Naive thymus-derived CD4-positive, alpha-beta T cell (primary cell): Measurements from ENCODE around the gene AKIRIN1. TPM values are rescaled to one million over a fixed set of nuclear protein-coding genes. Genes with fewer than 3 reads are reported as not detected.
"Not testable (repeated sequence)": the region's sequence is repeated elsewhere in the genome, so short reads cannot be mapped to it uniquely, and the experiment has no call there.

Source experiments
- ATAC-seq: fragments of 150-1000 bp; cut with Tn5 transposase; 2 replicates; pipeline ENCODE4 v1.10.0; 2021; ENCODE audit warnings: mild to moderate bottlenecking, moderate library complexity
- CTCF ChIA-PET: fragments of 350-600 bp; sonication (Branson Sonifier 250); formaldehyde crosslinking; loops from one replicate; lab custom pipeline; 2021; ENCODE audit warnings: antibody characterized with exemption; lab: Charles Lee
- POLR2A ChIA-PET: fragments of 350-600 bp; sonication (Branson Sonifier 250); formaldehyde crosslinking; loops from one replicate; lab custom pipeline; 2021; ENCODE audit warnings: antibody characterized with exemption, inconsistent platforms; lab: Charles Lee
- DNase-seq, 9 donors: peaks; one replicate each; pipeline versions ENCODE4 v3.0.0 to v3.0.0-alpha.2; 2020 to 2022; ENCODE audit warnings: mixed read lengths in 1 of 9
- H3K27ac ChIP-seq: one replicate; pipeline ENCODE4 v1.7.0; 2013; ENCODE audit warnings: mild to moderate bottlenecking, low read depth, low read length, moderate library complexity
- H3K27me3 ChIP-seq, 2 donors: one replicate each; pipeline ENCODE4 v1.7.0; 2013; ENCODE audit warnings: low read length in 2 of 2, mild to moderate bottlenecking in 2 of 2, moderate library complexity in 2 of 2; ENCODE audit not compliant: control insufficient read depth in 2 of 2, insufficient read depth in 2 of 2
- H3K36me3 ChIP-seq, 3 experiments: 1 replicate in 2 of 3; 2 replicates in 1 of 3; pipeline ENCODE4 v1.7.0; 2013; ENCODE audit warnings: low read length in 3 of 3, mild to moderate bottlenecking in 3 of 3, moderate library complexity in 1 of 3; ENCODE audit not compliant: insufficient read depth in 3 of 3, control insufficient read depth in 2 of 3
- H3K4me1 ChIP-seq, 2 donors: one replicate each; pipeline ENCODE4 v1.7.0; 2013; ENCODE audit warnings: low read length in 2 of 2, mild to moderate bottlenecking in 2 of 2, moderate library complexity in 1 of 2; ENCODE audit not compliant: control insufficient read depth in 2 of 2, insufficient read depth in 2 of 2
- H3K4me3 ChIP-seq: 2 replicates; pipeline ENCODE4 v1.7.0; 2013; ENCODE audit warnings: mild to moderate bottlenecking, low read length
- H3K9me3 ChIP-seq, 3 experiments: 1 replicate in 2 of 3; 2 replicates in 1 of 3; pipeline ENCODE4 v1.7.0; 2013; ENCODE audit warnings: low read length in 3 of 3; ENCODE audit not compliant: control insufficient read depth in 2 of 3
- H3K27ac Mint-ChIP-seq, 9 donors: one replicate each; pipeline ENCODE4 v1.8.0; 2020 to 2022; ENCODE audit warnings: mixed read lengths in 9 of 9, mild to moderate bottlenecking in 8 of 9, moderate library complexity in 5 of 9, inconsistent platforms in 2 of 9
- H3K27me3 Mint-ChIP-seq, 5 donors: one replicate each; pipeline ENCODE4 v1.8.0; 2021 to 2022; ENCODE audit warnings: mixed read lengths in 5 of 5, mild to moderate bottlenecking in 1 of 5
- H3K36me3 Mint-ChIP-seq, 5 donors: one replicate each; pipeline ENCODE4 v1.8.0; 2020 to 2022; ENCODE audit warnings: mixed read lengths in 5 of 5, mild to moderate bottlenecking in 3 of 5, inconsistent platforms in 1 of 5
- H3K4me1 Mint-ChIP-seq, 7 donors: one replicate each; pipeline ENCODE4 v1.8.0; 2020 to 2022; ENCODE audit warnings: mixed read lengths in 7 of 7, mild to moderate bottlenecking in 3 of 7, inconsistent platforms in 1 of 7
- H3K4me3 Mint-ChIP-seq, 10 donors: one replicate each; pipeline ENCODE4 v1.8.0; 2020 to 2022; ENCODE audit warnings: mild to moderate bottlenecking in 10 of 10, mixed read lengths in 10 of 10, moderate library complexity in 6 of 10, inconsistent platforms in 2 of 10
- H3K9me3 Mint-ChIP-seq, 11 donors: one replicate each; pipeline ENCODE4 v1.8.0; 2020 to 2022; ENCODE audit warnings: mixed read lengths in 11 of 11, mild to moderate bottlenecking in 4 of 11, inconsistent platforms in 1 of 11, moderate library complexity in 1 of 11
- intact Hi-C, 2 donors: fragments of 100-400 bp; cut with micrococcal nuclease; formaldehyde crosslinking; loops; one replicate each; pipeline ENCODE4 v1.15.1; 2023
- polyA plus RNA-seq, 2 donors: library from polyadenylated mRNA; unstranded; fragments of 300-500 nt; fragmentation: Illumina TruSeq; gene quantifications; one replicate each; pipeline ENCODE4 v1.2.3, GENCODE V29; 2021
- total RNA-seq, 6 experiments: library from RNA in 5 of 6; stranded (reverse) in 5 of 6; gene quantifications; 1 replicate in 5 of 6; 2 replicates in 1 of 6; pipeline ENCODE4 v1.2.3 and lab custom pipeline; 2021 to 2026

AKIRIN1 gene
- total and polyA plus RNA-seq, 7 experiments from 2014 or later: 63.7 to 103 (median 74.2) TPM

DNA sequence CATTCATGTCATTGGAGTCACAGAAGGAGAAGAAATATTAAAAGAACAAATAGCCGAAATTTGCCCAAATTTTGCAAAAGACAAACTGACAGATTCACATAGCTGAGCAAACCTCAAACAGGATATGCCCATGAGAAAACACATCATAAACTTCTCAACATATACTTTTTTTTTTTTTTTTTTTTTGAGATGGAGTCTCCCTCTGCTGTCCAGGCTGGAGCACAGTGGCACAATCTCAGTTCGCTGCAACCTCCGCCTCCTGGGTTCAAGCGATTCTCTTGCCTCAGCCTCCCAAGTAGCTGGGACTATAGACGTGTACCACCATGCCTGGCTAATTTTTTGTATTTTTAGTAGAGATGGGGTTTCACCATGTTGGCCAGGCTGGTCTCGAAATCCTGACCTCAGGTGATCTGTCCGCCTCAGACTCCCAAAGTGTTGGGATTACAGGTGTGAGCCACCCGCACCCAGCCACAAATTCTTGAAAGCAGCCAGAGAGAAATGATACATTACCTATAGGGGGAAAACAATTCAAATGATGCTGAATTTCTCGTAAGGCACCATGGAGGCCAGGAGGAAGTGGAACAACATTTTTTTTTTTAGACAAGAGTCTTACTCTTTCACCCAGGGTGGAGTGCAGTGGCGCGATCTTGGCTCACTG is 60.2 kb downstream of the AKIRIN1 start:
- intact Hi-C loops, H3K9me3 Mint-ChIP-seq, H3K4me3 ChIP-seq, H3K9me3 ChIP-seq, H3K27ac ChIP-seq, ATAC-seq, H3K27me3 ChIP-seq, H3K27me3 Mint-ChIP-seq, H3K4me3 Mint-ChIP-seq, H3K4me1 ChIP-seq: not testable (repeated sequence)
- peaks cover 5 to 14% (median 8%) of the 10 kb centered on the region in 7 donors for H3K4me1 Mint-ChIP-seq
- H3K36me3 Mint-ChIP-seq: peaks cover 0 to 16% (median 4%) of the 10 kb centered on the region in 5 donors
- DNase-seq: peak in 2 of 9 donors; percentile 15 to 21
- peaks cover 0 to 26% (median 0%) of the 10 kb centered on the region in 3 experiments for H3K36me3 ChIP-seq
- ChIA-PET POLR2A (interaction anchor here (0.6 to 1.5 kb wide), 3 partner anchors 25 to 52 kb away, joined by 3 to 7 read pairs (median 3); partner anchors contain the start of gene NDUFS5), CTCF (interaction anchor here (0.7 kb wide), 1 partner anchor 288 kb away, joined by 3 read pairs; no protein-coding TSS in a partner anchor)
- peak overlapping the region in 5 of 9 donors; percentile 8 to 86 (median 46) for H3K27ac Mint-ChIP-seq

DNA sequence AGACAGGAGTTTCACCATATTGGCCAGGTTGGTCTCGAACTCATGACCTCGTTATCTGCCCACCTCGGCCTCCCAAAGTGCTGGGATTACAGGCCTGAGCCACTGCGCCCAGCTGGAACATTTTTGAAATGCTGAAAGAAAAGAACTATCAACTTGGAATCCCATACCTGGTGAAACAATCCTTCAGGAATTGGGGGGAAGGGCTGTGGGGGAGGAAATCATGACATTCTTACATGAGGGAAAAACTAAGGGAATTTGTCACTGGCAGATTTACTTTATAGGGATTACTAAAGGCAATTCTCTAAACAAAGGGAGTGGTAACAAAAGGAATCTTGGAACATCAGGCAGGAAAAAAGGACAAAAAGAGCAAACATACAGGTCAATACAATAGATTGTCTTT is 60.9 kb downstream of the AKIRIN1 start:
- no peak overlapping the region for H3K4me3 Mint-ChIP-seq
- intact Hi-C loops: no loop called here
- ChIA-PET POLR2A (interaction anchor here (1.0 to 1.5 kb wide), 2 partner anchors 25 to 28 kb away, joined by 3 to 7 read pairs; partner anchors contain the start of gene NDUFS5), CTCF (interaction anchor here (0.7 kb wide), 1 partner anchor 287 kb away, joined by 3 read pairs; no protein-coding TSS in a partner anchor)
- H3K4me1 ChIP-seq: no peaks in the 10 kb centered on the region
- no peak overlapping the region for H3K4me3 ChIP-seq
- ATAC-seq: no peak
- H3K9me3 Mint-ChIP-seq: no peaks in the 10 kb centered on the region
- no peaks in the 10 kb centered on the region for H3K27me3 ChIP-seq
- peaks cover 0 to 24% (median 0%) of the 10 kb centered on the region in 3 experiments for H3K36me3 ChIP-seq
- H3K9me3 ChIP-seq: no peaks in the 10 kb centered on the region
- peaks cover 0 to 16% (median 4%) of the 10 kb centered on the region in 5 donors for H3K36me3 Mint-ChIP-seq
- no peaks in the 10 kb centered on the region for H3K27me3 Mint-ChIP-seq
- H3K4me1 Mint-ChIP-seq: peaks cover 5 to 14% (median 8%) of the 10 kb centered on the region in 7 donors
- no peak overlapping the region for H3K27ac ChIP-seq
- DNase-seq: no peak
- peak overlapping the region in 1 of 9 donors; percentile 14 for H3K27ac Mint-ChIP-seq

DNA sequence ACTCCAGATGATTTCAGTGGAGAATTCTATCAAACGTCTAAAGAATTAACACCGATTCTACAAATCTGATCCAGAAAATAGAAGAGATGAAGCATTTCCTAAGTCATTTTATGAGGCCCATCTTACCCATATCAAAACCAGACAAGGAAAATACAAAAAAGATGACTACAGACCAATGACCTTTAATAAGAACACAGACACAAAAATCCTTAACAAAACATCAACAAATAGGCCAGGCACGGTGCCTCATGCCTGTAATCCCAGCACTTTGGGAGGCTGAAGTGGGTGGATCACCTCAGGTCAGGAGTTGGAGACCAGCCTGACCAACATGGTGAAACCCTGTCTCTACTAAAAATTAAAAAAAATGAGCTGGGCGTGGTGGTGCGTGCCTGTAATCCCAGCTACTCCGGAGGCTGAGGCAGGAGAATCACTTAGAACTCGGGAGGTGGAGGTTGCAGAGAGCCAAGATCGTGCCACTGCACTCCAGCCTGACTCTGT is 64.2 kb downstream of the AKIRIN1 start:
- H3K9me3 ChIP-seq, H3K4me3 Mint-ChIP-seq, DNase-seq, ATAC-seq, H3K4me1 ChIP-seq, H3K27ac ChIP-seq, H3K36me3 ChIP-seq, POLR2A ChIA-PET, H3K27me3 ChIP-seq, H3K27ac Mint-ChIP-seq, intact Hi-C loops, H3K36me3 Mint-ChIP-seq, H3K9me3 Mint-ChIP-seq, H3K4me3 ChIP-seq, H3K27me3 Mint-ChIP-seq: not testable (repeated sequence)
- peaks cover 5 to 11% (median 8%) of the 10 kb centered on the region in 7 donors for H3K4me1 Mint-ChIP-seq
- CTCF ChIA-PET: interaction anchor here (0.6 to 0.7 kb wide), 2 partner anchors 29 to 60 kb away, joined by 3 read pairs; partner anchors contain the start of gene NDUFS5

Other genes with a start within 250 kb of the AKIRIN1 start
- 10 to 100 TPM; 14.5 to 24.4 (median 16.8) TPM for gene RRAGC, start 131.5 kb upstream of the AKIRIN1 start, total RNA-seq
- 1 to 10 TPM; 6.6 to 6.9 TPM for gene RRAGC, start 131.5 kb upstream of the AKIRIN1 start, polyA plus RNA-seq
- 10 to 100 TPM in 4 of 5 experiments, 1 to 10 TPM in 1; 6.1 to 38.2 (median 11.7) TPM for gene MYCBP, start 117.9 kb upstream of the AKIRIN1 start, total RNA-seq
- gene MYCBP, start 117.9 kb upstream of the AKIRIN1 start, polyA plus RNA-seq: 10 to 100 TPM; 39.8 to 62.2 TPM
- gene GJA9, start 109.7 kb upstream of the AKIRIN1 start, total RNA-seq: not detected
- gene GJA9, start 109.7 kb upstream of the AKIRIN1 start, polyA plus RNA-seq: not detected
- not detected for gene RHBDL2, start 49.4 kb upstream of the AKIRIN1 start, total RNA-seq
- gene RHBDL2, start 49.4 kb upstream of the AKIRIN1 start, polyA plus RNA-seq: not detected
- 100 to 1,000 TPM in 4 of 5 experiments, 10 to 100 TPM in 1; 95.1 to 128 (median 115) TPM for gene NDUFS5, start 35.1 kb downstream of the AKIRIN1 start, total RNA-seq
- gene NDUFS5, start 35.1 kb downstream of the AKIRIN1 start, polyA plus RNA-seq: 100 to 1,000 TPM; 615 to 715 TPM
- gene MACF1, start 213.4 kb downstream of the AKIRIN1 start, total RNA-seq: 100 to 1,000 TPM; 282 to 409 (median 335) TPM
- gene MACF1, start 213.4 kb downstream of the AKIRIN1 start, polyA plus RNA-seq: 10 to 100 TPM; 21.2 to 90.3 TPM